ENCODE results near the gene ITPR1.

The ITPR1 gene

GRCh38 chr3:4491855-4492207 is 1.3 kb upstream of the ITPR1 start:
- no peak for DNase-seq (ENCODE audit: low read depth, low spot score)

GRCh38 chr3:4492208-4493013 is 737 bp upstream of the ITPR1 start:
- DNase-seq (ENCODE audit: low read depth, low spot score), result no peak

GRCh38 chr3:4493941-4494894 is 1.1 kb downstream of the ITPR1 start:
- DNase-seq (ENCODE audit: low read depth, low spot score), result no peak

GRCh38 chr3:4494895-4495264 is 1.7 kb downstream of the ITPR1 start:
- DNase-seq (ENCODE audit: low read depth, low spot score), result no peak

- no peak for DNase-seq (ENCODE audit: low read depth, low spot score)
Observed at GRCh38 chr3:4495294-4496086, 2.3 kb downstream of the ITPR1 start.

GRCh38 chr3:4496087-4496452 is 2.9 kb downstream of the ITPR1 start:
- no peak for DNase-seq (ENCODE audit: low read depth, low spot score)

GRCh38 chr3:4497005-4497692 is 4.0 kb downstream of the ITPR1 start:
- DNase-seq (ENCODE audit: low read depth, low spot score), result no peak

- DNase-seq (ENCODE audit: low read depth, low spot score), result no peak
Observed at GRCh38 chr3:4497843-4498324, 4.7 kb downstream of the ITPR1 start.

- DNase-seq (ENCODE audit: low read depth, low spot score), result no peak
Observed at GRCh38 chr3:4498446-4498845, 5.3 kb downstream of the ITPR1 start.

- no peak for DNase-seq (ENCODE audit: low read depth, low spot score)
Observed at GRCh38 chr3:4501437-4501836, 8.3 kb downstream of the ITPR1 start.

GRCh38 chr3:4501927-4502326 is 8.8 kb downstream of the ITPR1 start:
- no peak for DNase-seq (ENCODE audit: low read depth, low spot score)

GRCh38 chr3:4503050-4503449 is 9.9 kb downstream of the ITPR1 start:
- DNase-seq (ENCODE audit: low read depth, low spot score), result no peak

GRCh38 chr3:4504340-4505261 is 11.5 kb downstream of the ITPR1 start:
- no peak for DNase-seq (ENCODE audit: low read depth, low spot score)

GRCh38 chr3:4505688-4506558 is 12.8 kb downstream of the ITPR1 start:
- no peak for DNase-seq (ENCODE audit: low read depth, low spot score)

- no peak for DNase-seq (ENCODE audit: low read depth, low spot score)
Observed at GRCh38 chr3:4506559-4507023, 13.4 kb downstream of the ITPR1 start.

- no peak for DNase-seq (ENCODE audit: low read depth, low spot score)
Observed at GRCh38 chr3:4507024-4507596, 14.0 kb downstream of the ITPR1 start.

GRCh38 chr3:4508048-4508981 is 15.2 kb downstream of the ITPR1 start:
- DNase-seq (ENCODE audit: low read depth, low spot score), result no peak

GRCh38 chr3:4509043-4509442 is 15.9 kb downstream of the ITPR1 start:
- no peak for DNase-seq (ENCODE audit: low read depth, low spot score)

Measured in iPS DF 19.7 (cell line).